IPS-15b (cell line): ENCODE data around the gene F2RL2.

Source experiments
- H3K27me3 ChIP-seq: one replicate; pipeline ENCODE4 v1.6.1; 2013; ENCODE audit warnings: low read length; ENCODE audit not compliant: control insufficient read depth, insufficient read depth
- H3K36me3 ChIP-seq: one replicate; pipeline ENCODE4 v1.6.1; 2013; ENCODE audit warnings: low read length; ENCODE audit not compliant: control insufficient read depth, insufficient read depth
- H3K4me1 ChIP-seq: one replicate; pipeline ENCODE4 v1.6.1; 2013; ENCODE audit warnings: mild to moderate bottlenecking, low read length; ENCODE audit not compliant: control insufficient read depth, insufficient read depth
- H3K4me3 ChIP-seq: one replicate; pipeline ENCODE4 v1.5.1; 2013; ENCODE audit warnings: low read depth, low read length
- H3K9ac ChIP-seq: one replicate; pipeline ENCODE4 v1.6.1; 2013; ENCODE audit warnings: low read depth, mild to moderate bottlenecking, low read length
- H3K9me3 ChIP-seq: one replicate; pipeline ENCODE4 v1.6.1; 2013; ENCODE audit warnings: mild to moderate bottlenecking, low read length; ENCODE audit not compliant: control insufficient read depth, insufficient read depth

The F2RL2 gene

GRCh38 chr5:76601470-76601869 lies 21.7 kb downstream of the F2RL2 start:
- no peaks in the 10 kb centered on the region for H3K27me3 ChIP-seq
- H3K4me1 ChIP-seq: no peaks in the 10 kb centered on the region
- H3K9ac ChIP-seq: no peak overlapping the region
- H3K36me3 ChIP-seq: no peaks in the 10 kb centered on the region
- H3K9me3 ChIP-seq: no peaks in the 10 kb centered on the region
- no peak overlapping the region for H3K4me3 ChIP-seq

- Histone ChIP-seq H3K27me3 (no peaks in the 10 kb centered on the region), H3K4me1 (no peaks in the 10 kb centered on the region), H3K9me3 (no peaks in the 10 kb centered on the region), H3K4me3 (no peak overlapping the region), H3K36me3 (no peaks in the 10 kb centered on the region), H3K9ac (no peak overlapping the region)
Observed at GRCh38 chr5:76600716-76601115, 22.5 kb downstream of the F2RL2 start.

- H3K4me1 ChIP-seq: no peaks in the 10 kb centered on the region
- H3K4me3 ChIP-seq: no peak overlapping the region
- H3K9ac ChIP-seq: no peak overlapping the region
- H3K36me3 ChIP-seq: no peaks in the 10 kb centered on the region
- H3K27me3 ChIP-seq: no peaks in the 10 kb centered on the region
- no peaks in the 10 kb centered on the region for H3K9me3 ChIP-seq
Observed at GRCh38 chr5:76598531-76598930, 24.7 kb downstream of the F2RL2 start.

- H3K9me3 ChIP-seq: no peaks in the 10 kb centered on the region
- H3K36me3 ChIP-seq: no peaks in the 10 kb centered on the region
- no peak overlapping the region for H3K4me3 ChIP-seq
- H3K9ac ChIP-seq: no peak overlapping the region
- H3K4me1 ChIP-seq: no peaks in the 10 kb centered on the region
- H3K27me3 ChIP-seq: no peaks in the 10 kb centered on the region
Observed at GRCh38 chr5:76595755-76596481, 27.3 kb downstream of the F2RL2 start.

- H3K9ac ChIP-seq: no peak overlapping the region
- H3K9me3 ChIP-seq: no peaks in the 10 kb centered on the region
- no peak overlapping the region for H3K4me3 ChIP-seq
- no peaks in the 10 kb centered on the region for H3K27me3 ChIP-seq
- no peaks in the 10 kb centered on the region for H3K4me1 ChIP-seq
- H3K36me3 ChIP-seq: no peaks in the 10 kb centered on the region
Observed at GRCh38 chr5:76594107-76594506, 29.1 kb downstream of the F2RL2 start.

GRCh38 chr5:76592692-76593091 lies 30.5 kb downstream of the F2RL2 start:
- Histone ChIP-seq H3K4me3 (no peak overlapping the region), H3K9ac (no peak overlapping the region), H3K27me3 (no peaks in the 10 kb centered on the region), H3K9me3 (no peaks in the 10 kb centered on the region), H3K36me3 (no peaks in the 10 kb centered on the region), H3K4me1 (no peaks in the 10 kb centered on the region)

GRCh38 chr5:76591366-76591765 lies 31.8 kb downstream of the F2RL2 start:
- Histone ChIP-seq H3K9ac (no peak overlapping the region), H3K9me3 (no peaks in the 10 kb centered on the region), H3K27me3 (no peaks in the 10 kb centered on the region), H3K36me3 (no peaks in the 10 kb centered on the region), H3K4me1 (no peaks in the 10 kb centered on the region), H3K4me3 (no peak overlapping the region)

GRCh38 chr5:76590027-76590426 lies 33.2 kb downstream of the F2RL2 start:
- Histone ChIP-seq H3K27me3 (no peaks in the 10 kb centered on the region), H3K36me3 (no peaks in the 10 kb centered on the region), H3K9ac (no peak overlapping the region), H3K9me3 (no peaks in the 10 kb centered on the region), H3K4me1 (no peaks in the 10 kb centered on the region), H3K4me3 (no peak overlapping the region)

- Histone ChIP-seq H3K4me1 (peaks cover 8% of the 10 kb centered on the region), H3K9ac (no peak overlapping the region), H3K36me3 (no peaks in the 10 kb centered on the region), H3K4me3 (no peak overlapping the region), H3K9me3 (no peaks in the 10 kb centered on the region), H3K27me3 (no peaks in the 10 kb centered on the region)
Observed at GRCh38 chr5:76586531-76586930, 36.7 kb downstream of the F2RL2 start.

GRCh38 chr5:76585783-76586217 lies 37.4 kb downstream of the F2RL2 start:
- H3K9me3 ChIP-seq: no peaks in the 10 kb centered on the region
- no peaks in the 10 kb centered on the region for H3K27me3 ChIP-seq
- H3K9ac ChIP-seq: no peak overlapping the region
- no peaks in the 10 kb centered on the region for H3K36me3 ChIP-seq
- H3K4me3 ChIP-seq: no peak overlapping the region
- H3K4me1 ChIP-seq: peaks cover 8% of the 10 kb centered on the region

- Histone ChIP-seq H3K9ac (no peak overlapping the region), H3K4me1 (peaks cover 8% of the 10 kb centered on the region), H3K4me3 (no peak overlapping the region), H3K9me3 (no peaks in the 10 kb centered on the region), H3K36me3 (no peaks in the 10 kb centered on the region), H3K27me3 (no peaks in the 10 kb centered on the region)
Observed at GRCh38 chr5:76583163-76584047, 39.8 kb downstream of the F2RL2 start.
